WERI-Rb-1 (cell line): ENCODE data around the gene MCM3AP.
"Not testable (repeated sequence)": the region's sequence is repeated elsewhere in the genome, so short reads cannot be mapped to it uniquely, and the experiment has no call there.

Experiments
- DNase-seq: peaks from one replicate; pipeline ENCODE4 v3.0.0-alpha.2; 2020
- H3K27ac ChIP-seq: fragments of 250-450 bp; sonication (Bioruptor Pico); 2 replicates; pipeline ENCODE4 v1.5.1; 2020; ENCODE audit warnings: mild to moderate bottlenecking, moderate library complexity
- H3K27me3 ChIP-seq: fragments of 250-450 bp; sonication (Bioruptor Pico); 2 replicates; pipeline ENCODE4 v1.5.1; 2021; ENCODE audit warnings: mild to moderate bottlenecking, low read depth, moderate library complexity; ENCODE audit not compliant: insufficient read depth, severe bottlenecking
- H3K36me3 ChIP-seq: fragments of 250-450 bp; sonication (Bioruptor Pico); 2 replicates; pipeline ENCODE4 v1.5.1; 2020; ENCODE audit warnings: mild to moderate bottlenecking, moderate library complexity
- H3K4me3 ChIP-seq: 2 replicates; pipeline ENCODE4 v1.5.1; 2011; ENCODE audit warnings: low read depth, mild to moderate bottlenecking, control low read depth, low read length
- H3K9me3 ChIP-seq: fragments of 250-450 bp; sonication (Bioruptor Pico); 2 replicates; pipeline ENCODE4 v1.5.1; 2021; ENCODE audit warnings: mild to moderate bottlenecking, moderate library complexity; ENCODE audit not compliant: severe bottlenecking
- CTCF ChIP-seq: IDR thresholded peaks from 2 replicates; pipeline ENCODE4 v1.5.1; 2011; ENCODE audit warnings: low read depth, mild to moderate bottlenecking, control low read depth, inconsistent platforms, low read length

Gene MCM3AP

GRCh38 chr21:46244602-46245001 is 40.8 kb downstream of the MCM3AP start:
- DNase-seq, result no peak
- H3K27ac ChIP-seq, result peak overlapping the region; percentile 52
- H3K9me3 ChIP-seq, result no peaks in the 10 kb centered on the region
- no peaks in the 10 kb centered on the region for H3K27me3 ChIP-seq
- H3K36me3 ChIP-seq, result peaks cover 93% of the 10 kb centered on the region
- no peak for TF ChIP-seq CTCF
- no peak overlapping the region for H3K4me3 ChIP-seq

GRCh38 chr21:46243960-46244361 is 41.5 kb downstream of the MCM3AP start:
- H3K4me3 ChIP-seq, result no peak overlapping the region
- TF ChIP-seq CTCF, result no peak
- H3K9me3 ChIP-seq, result no peaks in the 10 kb centered on the region
- no peaks in the 10 kb centered on the region for H3K27me3 ChIP-seq
- peak overlapping the region; percentile 52 for H3K27ac ChIP-seq
- peak; percentile 41 for DNase-seq
- peaks cover 93% of the 10 kb centered on the region for H3K36me3 ChIP-seq

GRCh38 chr21:46243325-46243724 is 42.1 kb downstream of the MCM3AP start:
- H3K9me3 ChIP-seq, result no peaks in the 10 kb centered on the region
- peaks cover 93% of the 10 kb centered on the region for H3K36me3 ChIP-seq
- DNase-seq, result no peak
- no peaks in the 10 kb centered on the region for H3K27me3 ChIP-seq
- H3K27ac ChIP-seq, result peak overlapping the region; percentile 52
- TF ChIP-seq CTCF, result no peak
- H3K4me3 ChIP-seq, result no peak overlapping the region

GRCh38 chr21:46241577-46241976 is 43.8 kb downstream of the MCM3AP start:
- DNase-seq, H3K27ac ChIP-seq, H3K27me3 ChIP-seq, H3K9me3 ChIP-seq, H3K4me3 ChIP-seq: not testable (repeated sequence)
- peaks cover 82% of the 10 kb centered on the region for H3K36me3 ChIP-seq

GRCh38 chr21:46239817-46240325 is 45.5 kb downstream of the MCM3AP start:
- H3K27me3 ChIP-seq, result no peaks in the 10 kb centered on the region
- H3K9me3 ChIP-seq, result no peaks in the 10 kb centered on the region
- H3K27ac ChIP-seq, result no peak overlapping the region
- no peak overlapping the region for H3K4me3 ChIP-seq
- DNase-seq, result no peak
- TF ChIP-seq CTCF, result no peak
- H3K36me3 ChIP-seq, result peaks cover 82% of the 10 kb centered on the region

GRCh38 chr21:46237474-46237873 is 47.9 kb downstream of the MCM3AP start:
- no peaks in the 10 kb centered on the region for H3K9me3 ChIP-seq
- DNase-seq, result no peak
- peaks cover 82% of the 10 kb centered on the region for H3K36me3 ChIP-seq
- H3K27ac ChIP-seq, result no peak overlapping the region
- TF ChIP-seq CTCF, result no peak
- no peak overlapping the region for H3K4me3 ChIP-seq
- no peaks in the 10 kb centered on the region for H3K27me3 ChIP-seq
